8988T (cell line): ENCODE data around the gene STARD4.

ENCODE experiments used
- DNase-seq: peaks from one replicate; pipeline ENCODE4 v3.0.0; 2011

The STARD4 gene

DNA sequence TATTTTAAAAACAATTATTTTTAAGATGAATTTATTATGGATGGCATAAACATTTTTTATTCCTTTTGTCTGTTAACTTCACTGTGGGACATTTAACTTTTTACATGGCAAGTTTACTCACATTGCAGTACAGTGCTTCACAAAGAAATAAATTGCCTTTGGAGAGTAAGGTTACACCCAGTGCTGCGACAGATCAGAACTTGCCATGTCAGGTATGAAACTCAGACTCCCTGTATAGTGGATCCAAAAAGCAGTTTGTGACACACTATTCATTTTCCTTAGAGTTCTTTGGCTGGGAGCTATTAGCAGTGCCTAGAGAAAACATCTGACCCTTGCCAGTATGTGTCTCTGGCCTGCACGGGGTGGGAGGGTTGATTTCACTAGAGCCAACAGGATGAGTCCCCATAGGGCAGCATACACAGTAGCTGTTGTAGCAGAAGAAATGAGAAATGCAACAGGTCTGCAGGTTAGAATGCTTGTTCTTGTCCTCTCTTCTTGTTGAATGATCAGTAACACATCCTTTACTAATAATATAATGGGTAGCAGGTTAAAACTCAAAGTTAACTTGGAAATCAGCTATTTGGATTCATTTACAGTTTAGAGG is 42.9 kb downstream of the STARD4 start:
- DNase-seq: no peak

DNA sequence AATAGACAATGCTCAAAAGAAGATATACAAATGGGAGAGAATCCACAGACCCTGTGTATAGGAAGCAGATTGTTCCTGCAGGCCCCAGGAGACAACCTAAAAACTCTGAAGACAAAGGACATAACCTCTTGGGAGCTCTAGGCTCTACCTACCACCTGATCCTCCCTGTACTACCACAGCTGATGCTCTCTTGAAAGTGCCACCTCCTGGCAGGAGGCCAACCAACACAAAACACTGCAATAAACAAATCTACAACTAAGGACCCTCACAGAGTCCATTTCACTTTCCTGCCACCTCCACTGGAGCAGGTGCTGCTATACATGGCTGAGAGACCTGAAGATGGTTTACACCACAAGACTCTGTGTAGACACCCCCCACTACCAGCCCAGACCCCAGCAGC is 49.0 kb downstream of the STARD4 start:
- DNase-seq: no peak

DNA sequence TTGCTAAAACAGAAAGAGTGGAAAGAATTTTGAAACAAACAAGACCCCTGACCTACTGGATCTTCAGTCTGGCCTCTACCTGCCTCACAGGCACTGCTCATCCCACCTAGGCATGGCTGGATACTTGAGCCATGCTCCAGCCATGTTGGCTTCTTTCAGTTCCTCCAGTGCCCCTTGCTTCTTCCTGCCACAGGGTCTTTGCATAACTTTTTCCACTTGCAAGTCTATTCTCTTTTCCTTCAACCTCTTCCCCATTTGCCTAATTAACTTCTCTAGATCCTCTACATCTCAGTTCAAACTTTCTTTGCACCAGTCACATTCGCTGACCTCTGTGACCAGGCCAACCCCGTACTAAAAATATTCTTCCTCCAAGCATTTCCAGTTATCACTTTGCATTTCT is 50.4 kb downstream of the STARD4 start:
- DNase-seq: no peak

DNA sequence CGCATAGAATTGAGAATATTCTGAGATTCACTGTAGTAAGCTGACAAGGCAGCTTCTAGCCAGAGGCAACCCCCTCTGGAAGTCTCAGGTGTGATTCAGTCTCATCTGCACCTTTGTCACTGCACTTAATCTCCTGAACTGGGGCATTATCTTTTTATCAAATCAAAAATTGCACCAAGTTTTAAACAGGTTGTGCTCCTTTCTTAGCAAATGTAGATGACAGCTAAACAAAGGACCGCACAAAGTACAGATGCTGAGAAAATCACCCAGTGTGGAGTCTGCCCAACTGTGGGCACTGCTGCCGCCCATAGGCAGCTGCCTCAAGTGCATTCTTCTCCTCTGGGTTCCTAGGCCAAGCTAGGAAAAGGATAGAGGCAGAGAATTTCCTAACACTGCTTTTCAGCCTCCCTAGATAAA is 51.1 kb downstream of the STARD4 start:
- DNase-seq: no peak

GRCh38 chr5:111454776-111455175 is 57.6 kb downstream of the STARD4 start:
- DNase-seq: no peak

DNA sequence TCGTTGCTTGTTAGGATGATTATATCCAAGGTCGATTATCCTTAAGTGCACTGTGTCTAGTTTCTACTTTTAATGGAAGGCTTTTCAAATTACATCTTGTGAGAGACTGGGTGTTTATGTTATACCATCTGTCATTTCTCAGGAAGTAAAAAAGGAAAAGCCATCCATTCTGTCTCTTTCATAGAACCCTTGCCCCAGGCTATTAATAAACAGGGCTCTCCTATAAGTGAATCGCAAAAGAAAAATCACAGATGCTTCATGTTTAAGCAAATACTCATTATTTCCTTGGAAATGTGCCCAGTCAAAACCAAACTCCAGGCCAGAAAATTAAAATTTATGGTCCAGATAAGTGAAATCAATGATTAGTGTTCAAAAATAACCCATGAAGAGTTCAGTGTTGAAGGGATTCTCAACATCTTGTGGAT is 58.1 kb downstream of the STARD4 start:
- no peak for DNase-seq

DNA sequence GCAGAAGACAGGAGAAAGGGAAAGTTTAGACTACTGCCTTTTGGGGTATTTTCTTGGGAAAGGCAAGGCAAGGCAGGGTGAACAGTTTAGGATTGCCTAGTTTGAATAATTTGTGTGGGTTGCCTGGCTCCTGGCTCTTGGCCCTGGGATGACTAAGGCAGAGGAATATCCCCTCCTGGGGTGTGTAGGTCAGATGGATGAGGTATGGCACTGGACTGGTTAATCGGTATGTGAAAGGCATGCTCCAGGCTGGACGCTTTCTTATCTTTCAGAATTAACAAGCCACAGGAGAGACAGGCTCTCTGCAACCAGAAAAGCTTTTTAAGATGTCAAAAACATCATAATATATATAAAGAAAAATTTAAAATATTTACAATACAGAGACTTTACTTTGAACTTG is 58.6 kb downstream of the STARD4 start:
- no peak for DNase-seq

GRCh38 chr5:111453295-111453694 is 59.0 kb downstream of the STARD4 start:
- no peak for DNase-seq

DNA sequence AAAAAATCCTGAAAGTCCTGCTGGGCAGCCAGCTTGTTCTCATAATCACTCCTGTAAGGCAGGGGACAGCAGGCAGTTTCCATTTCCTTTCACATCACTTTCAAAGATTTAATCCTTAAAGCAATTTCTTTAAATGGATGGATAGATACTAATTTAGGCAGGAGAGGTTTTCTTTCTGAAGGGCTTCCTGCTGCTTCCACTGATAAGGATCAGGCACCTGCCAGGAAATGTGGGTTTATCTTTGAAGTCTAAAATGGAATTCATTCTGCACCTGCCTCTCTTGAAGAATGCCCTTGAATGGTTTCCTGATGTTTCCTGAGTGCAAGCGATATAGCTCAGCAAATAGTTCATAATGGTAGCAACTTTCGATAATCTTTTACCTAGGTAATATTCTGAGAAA is 64.5 kb downstream of the STARD4 start:
- DNase-seq: no peak

GRCh38 chr5:111447099-111447498 is 65.2 kb downstream of the STARD4 start:
- DNase-seq: no peak
